SK-N-SH (cell line): Measurements from ENCODE around the gene SLC7A5. TPM values are rescaled to one million over a fixed set of nuclear protein-coding genes. Genes with fewer than 3 reads are reported as not detected.

Source experiments
- CTCF ChIA-PET: fragments of 300-600, 350-600 bp; formaldehyde crosslinking; extraction: SDS; loops from one replicate; lab custom pipeline; 2021; lab: Yijun Ruan, JAX
- POLR2A ChIA-PET: fragments of 350-600 bp; sonication (Branson Sonifier 250); formaldehyde crosslinking; extraction: SDS; loops from one replicate; lab custom pipeline; 2020; ENCODE audit warnings: antibody characterized with exemption, inconsistent platforms; lab: Yijun Ruan, JAX
- DNase-seq: peaks from one replicate; pipeline ENCODE4 v3.0.0; 2012
- H2AFZ ChIP-seq: fragments of 200-600 bp; sonication (generic); 2 replicates; pipeline ENCODE4 v1.8.1; 2016; ENCODE audit warnings: antibody characterized with exemption, mild to moderate bottlenecking, low read depth
- H3F3A ChIP-seq: fragments of 200-600 bp; sonication (generic); replicated peaks from 2 replicates; pipeline ENCODE3; 2016; ENCODE audit warnings: antibody characterized with exemption, mild to moderate bottlenecking; ENCODE audit not compliant: insufficient read depth
- H3K27ac ChIP-seq, 2 experiments: fragments of 200-500 bp in 1 of 2; fragments of 200-600 bp in 1 of 2; sonication (Bioruptor generic) in 1 of 2; sonication (generic), shearing (Covaris generic) in 1 of 2; 2 replicates each; pipeline versions ENCODE4 v1.5.1 to v1.6.1; 2014 to 2016; ENCODE audit warnings: low read depth in 2 of 2, inconsistent platforms in 1 of 2, low read length in 1 of 2, mild to moderate bottlenecking in 1 of 2, mixed read lengths in 1 of 2
- H3K27me3 ChIP-seq: fragments of 200-600 bp; sonication (generic), shearing (Covaris generic); 2 replicates; pipeline ENCODE4 v1.6.1; 2016; ENCODE audit warnings: mixed run types; ENCODE audit not compliant: insufficient read depth
- H3K36me3 ChIP-seq, 2 experiments: fragments of 200-500 bp in 1 of 2; fragments of 200-600 bp in 1 of 2; sonication (Bioruptor generic) in 1 of 2; sonication (generic) in 1 of 2; replicated peaks in 1 of 2; 2 replicates each; pipeline versions ENCODE3 to v1.5.1; 2014 to 2016; ENCODE audit warnings: low read length in 1 of 2, mild to moderate bottlenecking in 1 of 2; ENCODE audit not compliant: insufficient read depth in 2 of 2, control insufficient read depth in 1 of 2
- H3K4me1 ChIP-seq, 2 experiments: fragments of 200-500 bp in 1 of 2; fragments of 200-600 bp in 1 of 2; sonication (Bioruptor generic) in 1 of 2; sonication (generic), shearing (Covaris generic) in 1 of 2; 2 replicates each; pipeline versions ENCODE4 v1.5.1 to v1.6.1; 2014 to 2016; ENCODE audit warnings: low read depth in 1 of 2, low read length in 1 of 2, mixed run types in 1 of 2; ENCODE audit not compliant: insufficient read depth in 2 of 2, control insufficient read depth in 1 of 2
- H3K4me2 ChIP-seq: fragments of 200-600 bp; sonication (generic), shearing (Covaris generic); 2 replicates; pipeline ENCODE4 v1.6.1; 2017; ENCODE audit warnings: mixed run types
- H3K4me3 ChIP-seq, 2 experiments: fragments of 200-500 bp in 1 of 2; fragments of 200-600 bp in 1 of 2; sonication (Bioruptor generic) in 1 of 2; sonication (generic), shearing (Covaris generic) in 1 of 2; 2 replicates each; pipeline versions ENCODE4 v1.5.1 to v1.8.1; 2014 to 2016; ENCODE audit warnings: low read depth in 2 of 2, inconsistent platforms in 1 of 2, low read length in 1 of 2, mild to moderate bottlenecking in 1 of 2, mixed read lengths in 1 of 2, moderate library complexity in 1 of 2
- H3K79me2 ChIP-seq: fragments of 200-600 bp; sonication (generic); 2 replicates; pipeline ENCODE4 v1.8.1; 2017; ENCODE audit warnings: mild to moderate bottlenecking; ENCODE audit not compliant: insufficient read depth
- H3K9ac ChIP-seq: fragments of 200-600 bp; sonication (generic); 2 replicates; pipeline ENCODE4 v1.6.1; 2017; ENCODE audit warnings: mixed run types
- H3K9me2 ChIP-seq: fragments of 200-600 bp; sonication (generic); 2 replicates; pipeline ENCODE4 v1.6.1; 2017; ENCODE audit warnings: mixed run types
- H3K9me3 ChIP-seq: fragments of 200-600 bp; sonication (generic); 2 replicates; pipeline ENCODE4 v1.6.1; 2017; ENCODE audit warnings: mixed run types, mild to moderate bottlenecking, moderate library complexity
- H4K20me1 ChIP-seq: fragments of 200-600 bp; sonication (generic); 2 replicates; pipeline ENCODE4 v1.6.1; 2017; ENCODE audit warnings: mild to moderate bottlenecking, mixed run types; ENCODE audit not compliant: insufficient read depth
- ELF1 ChIP-seq: IDR thresholded peaks from 2 replicates; pipeline ENCODE4 v1.4.0; 2012
- EZH2phosphoT487 ChIP-seq: fragments of 200-600 bp; sonication (generic); IDR thresholded peaks from 2 replicates; pipeline ENCODE4 v1.6.1; 2017; ENCODE audit warnings: low read depth, mixed run types, mild to moderate bottlenecking, antibody characterized with exemption, moderate library complexity, borderline replicate concordance
- GABPA ChIP-seq: IDR thresholded peaks from 2 replicates; pipeline ENCODE4 v1.4.0; 2012; ENCODE audit warnings: low read depth, mild to moderate bottlenecking
- JUND ChIP-seq: IDR thresholded peaks from 2 replicates; pipeline ENCODE4 v1.4.0; 2012
- MEF2A ChIP-seq: IDR thresholded peaks from 2 replicates; pipeline ENCODE4 v1.4.0; 2012; ENCODE audit warnings: low read depth, borderline replicate concordance
- NRF1 ChIP-seq: IDR thresholded peaks from 2 replicates; pipeline ENCODE4 v1.6.1; 2012; ENCODE audit warnings: low read depth, mild to moderate bottlenecking, low read length
- POLR2AphosphoS5 ChIP-seq: IDR thresholded peaks from 2 replicates; pipeline ENCODE4 v1.6.1; 2012; ENCODE audit warnings: low read depth, low read length
- WGBS: methylation state at CpG from one replicate; pipeline ENCODE4 v1.1.6; 2017; ENCODE audit warnings: low lambda C conversion rate; 5-methylcytosine and 5-hydroxymethylcytosine counted together
- polyA plus RNA-seq, 3 experiments: library from polyadenylated mRNA; depleted of rRNA; stranded (reverse); fragments of >200 nt; gene quantifications; 2 replicates each; pipeline ENCODE4 v1.2.3, GENCODE V29; 2012
- TF ChIP-seq, protein P1 (sequence below): fragments of 150-350 bp; IDR thresholded peaks from 2 replicates; pipeline ENCODE4 v1.6.1; 2017; ENCODE audit warnings: antibody characterized with exemption, low read length, low read depth, borderline replicate concordance
- TF ChIP-seq, protein P2 (sequence below): IDR thresholded peaks from 2 replicates; pipeline ENCODE4 v1.4.0; 2012; ENCODE audit warnings: low read depth, borderline replicate concordance
- TF ChIP-seq, protein P3 (sequence below): IDR thresholded peaks from 2 replicates; pipeline ENCODE4; 2012
- TF ChIP-seq, protein P4 (sequence below): IDR thresholded peaks from 2 replicates; pipeline ENCODE4 v1.4.0; 2012; ENCODE audit warnings: low read depth
- TF ChIP-seq, protein P5 (sequence below): IDR thresholded peaks from 2 replicates; pipeline ENCODE4 v1.6.1; 2012; ENCODE audit warnings: mild to moderate bottlenecking, low read depth, low read length, moderate library complexity
- TF ChIP-seq, protein P6 (sequence below): fragments of 150-350 bp; IDR thresholded peaks from 2 replicates; pipeline ENCODE4 v1.6.1; 2016; ENCODE audit warnings: mild to moderate bottlenecking, low read depth, low read length

Gene SLC7A5
- polyA plus RNA-seq, 1 of the 3 experiments (the other 2 are of a cell fraction) = 15.1 TPM

DNA sequence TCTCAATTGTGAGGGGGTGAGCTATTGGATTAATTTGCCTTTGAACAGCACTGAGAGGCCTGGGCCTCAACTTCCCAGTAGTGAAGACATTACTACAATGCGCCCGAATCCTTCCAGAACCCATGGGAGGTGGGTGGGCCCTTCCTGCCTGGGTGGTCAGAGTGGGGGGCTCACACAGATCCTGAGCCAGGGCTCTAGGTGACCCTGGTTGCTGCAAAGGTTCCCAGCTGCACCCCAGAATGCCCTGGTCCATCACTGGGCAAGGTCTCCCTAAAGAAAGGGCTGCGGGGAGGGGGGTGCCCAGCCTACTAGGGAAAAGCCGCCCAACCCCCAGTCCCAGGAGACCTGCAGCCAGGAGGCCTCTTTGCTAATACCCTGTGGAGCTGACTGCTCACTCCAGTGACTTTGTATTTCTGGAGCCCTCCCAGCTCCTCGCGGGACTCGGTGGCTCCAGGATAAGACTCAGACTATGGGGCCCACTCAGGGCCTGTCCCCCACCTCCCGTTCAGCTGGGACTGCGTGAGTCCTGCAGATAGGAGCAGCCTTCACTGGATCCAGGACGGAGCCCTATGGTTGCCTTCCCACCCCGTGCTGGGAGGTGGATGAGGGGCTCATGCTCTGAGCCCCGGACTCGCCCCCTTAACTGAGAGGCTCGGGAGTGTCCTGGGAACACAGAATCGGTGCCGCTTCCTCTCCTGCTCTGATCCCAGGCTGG lies 40.2 kb downstream of the SLC7A5 start:
- no peaks in the 10 kb centered on the region for H3K27me3 ChIP-seq
- peaks cover 0 to 29% of the 10 kb centered on the region in 2 experiments for H3K36me3 ChIP-seq
- H3K9ac ChIP-seq = no peak overlapping the region
- peaks cover 0 to 2% of the 10 kb centered on the region in 2 experiments; a peak in 1 of 4 replicates for H3K4me1 ChIP-seq
- H2AFZ ChIP-seq = no peak overlapping the region
- WGBS = 83% methylated on average over 12 of the region's 16 CpGs
- H3K27ac ChIP-seq = no peak overlapping the region
- no peak overlapping the region for H3K4me3 ChIP-seq
- TF ChIP-seq MEF2A = no peak
- TF ChIP-seq, protein P1, sequence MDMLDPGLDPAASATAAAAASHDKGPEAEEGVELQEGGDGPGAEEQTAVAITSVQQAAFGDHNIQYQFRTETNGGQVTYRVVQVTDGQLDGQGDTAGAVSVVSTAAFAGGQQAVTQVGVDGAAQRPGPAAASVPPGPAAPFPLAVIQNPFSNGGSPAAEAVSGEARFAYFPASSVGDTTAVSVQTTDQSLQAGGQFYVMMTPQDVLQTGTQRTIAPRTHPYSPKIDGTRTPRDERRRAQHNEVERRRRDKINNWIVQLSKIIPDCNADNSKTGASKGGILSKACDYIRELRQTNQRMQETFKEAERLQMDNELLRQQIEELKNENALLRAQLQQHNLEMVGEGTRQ = no peak
- TF ChIP-seq, protein P2, sequence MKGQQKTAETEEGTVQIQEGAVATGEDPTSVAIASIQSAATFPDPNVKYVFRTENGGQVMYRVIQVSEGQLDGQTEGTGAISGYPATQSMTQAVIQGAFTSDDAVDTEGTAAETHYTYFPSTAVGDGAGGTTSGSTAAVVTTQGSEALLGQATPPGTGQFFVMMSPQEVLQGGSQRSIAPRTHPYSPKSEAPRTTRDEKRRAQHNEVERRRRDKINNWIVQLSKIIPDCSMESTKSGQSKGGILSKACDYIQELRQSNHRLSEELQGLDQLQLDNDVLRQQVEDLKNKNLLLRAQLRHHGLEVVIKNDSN = no peak
- no peak for TF ChIP-seq GABPA
- TF ChIP-seq JUND = no peak
- no peak for TF ChIP-seq ELF1
- TF ChIP-seq, protein P3, sequence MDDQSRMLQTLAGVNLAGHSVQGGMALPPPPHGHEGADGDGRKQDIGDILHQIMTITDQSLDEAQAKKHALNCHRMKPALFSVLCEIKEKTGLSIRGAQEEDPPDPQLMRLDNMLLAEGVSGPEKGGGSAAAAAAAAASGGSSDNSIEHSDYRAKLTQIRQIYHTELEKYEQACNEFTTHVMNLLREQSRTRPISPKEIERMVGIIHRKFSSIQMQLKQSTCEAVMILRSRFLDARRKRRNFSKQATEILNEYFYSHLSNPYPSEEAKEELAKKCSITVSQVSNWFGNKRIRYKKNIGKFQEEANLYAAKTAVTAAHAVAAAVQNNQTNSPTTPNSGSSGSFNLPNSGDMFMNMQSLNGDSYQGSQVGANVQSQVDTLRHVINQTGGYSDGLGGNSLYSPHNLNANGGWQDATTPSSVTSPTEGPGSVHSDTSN = no peak
- no peak for TF ChIP-seq EZH2phosphoT487
- TF ChIP-seq POLR2AphosphoS5 = no peak
- ChIA-PET POLR2A (no interaction called here), CTCF (interaction anchor here (0.6 to 2.6 kb wide), 5 partner anchors 10 to 52 kb away, joined by 3 to 14 read pairs (median 3); no protein-coding TSS in a partner anchor)
- H3K4me2 ChIP-seq = no peak overlapping the region
- no peak for DNase-seq
- H3K9me3 ChIP-seq = no peaks in the 10 kb centered on the region
- no peaks in the 10 kb centered on the region for H4K20me1 ChIP-seq
- H3K79me2 ChIP-seq = no peaks in the 10 kb centered on the region
- H3F3A ChIP-seq = no peaks in the 10 kb centered on the region
- H3K9me2 ChIP-seq = no peaks in the 10 kb centered on the region

DNA sequence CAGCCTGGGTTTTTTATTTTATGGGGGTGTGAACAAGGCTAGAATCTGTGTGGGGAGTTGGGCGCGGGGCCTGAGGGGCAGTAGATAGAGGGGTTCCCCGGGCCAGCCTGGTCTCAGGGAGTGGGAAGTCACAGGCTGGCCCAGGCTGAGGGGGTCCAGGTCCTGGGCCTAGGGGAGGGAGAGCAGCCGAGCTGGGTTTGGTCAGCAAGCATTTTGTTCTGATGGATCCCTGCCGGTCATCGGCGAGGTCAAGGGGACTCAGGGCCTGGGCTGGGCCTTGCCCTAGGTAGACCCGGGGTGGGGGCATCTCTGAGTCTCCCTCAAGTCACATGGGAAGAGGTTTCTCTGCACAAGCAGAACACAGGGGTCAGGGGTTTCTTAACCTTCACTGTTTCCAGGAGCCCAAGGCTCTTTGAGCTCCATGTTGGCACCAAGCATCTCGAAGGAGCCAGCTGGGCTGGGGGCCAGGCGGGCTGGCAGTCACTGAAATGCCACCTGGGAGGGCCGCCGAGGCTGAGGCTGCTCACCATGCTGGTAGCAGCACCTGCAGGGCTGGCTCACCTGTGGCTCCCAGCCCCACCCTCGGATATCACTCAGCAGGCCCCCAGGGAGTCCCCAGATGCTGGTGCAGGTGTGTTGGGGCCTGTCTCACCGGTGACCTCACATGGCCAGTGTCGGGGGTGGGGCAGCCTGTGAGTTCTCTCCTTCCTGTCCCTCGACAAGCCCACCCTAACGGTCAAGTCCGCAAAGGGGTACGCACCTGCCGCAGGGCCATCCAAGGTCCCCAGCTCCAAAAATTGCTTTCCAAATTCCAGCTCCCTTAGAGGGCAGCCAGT lies 41.0 kb downstream of the SLC7A5 start:
- no peaks in the 10 kb centered on the region for H3K27me3 ChIP-seq
- H3K9me2 ChIP-seq = no peaks in the 10 kb centered on the region
- H3K79me2 ChIP-seq = no peaks in the 10 kb centered on the region
- no peak overlapping the region for H3K4me3 ChIP-seq
- 87% methylated on average over 10 of the region's 20 CpGs for WGBS
- no peak overlapping the region for H3K4me2 ChIP-seq
- POLR2A ChIA-PET = interaction anchor here (1.1 kb wide), 1 partner anchor 15 kb away, joined by 3 read pairs; no protein-coding TSS in a partner anchor
- H3K27ac ChIP-seq = no peak overlapping the region
- H3K4me1 ChIP-seq = no peaks in the 10 kb centered on the region
- H3F3A ChIP-seq = no peaks in the 10 kb centered on the region
- no peaks in the 10 kb centered on the region for H3K9me3 ChIP-seq
- H4K20me1 ChIP-seq = no peaks in the 10 kb centered on the region
- peaks cover 0 to 24% of the 10 kb centered on the region in 2 experiments for H3K36me3 ChIP-seq
- DNase-seq = no peak
- no peak overlapping the region for H3K9ac ChIP-seq
- H2AFZ ChIP-seq = no peak overlapping the region
- CTCF ChIA-PET = interaction anchor here (0.6 to 2.6 kb wide), 5 partner anchors 10 to 51 kb away, joined by 3 to 14 read pairs (median 3); no protein-coding TSS in a partner anchor
- no peak for TF ChIP-seq POLR2AphosphoS5
- TF ChIP-seq, protein P4, sequence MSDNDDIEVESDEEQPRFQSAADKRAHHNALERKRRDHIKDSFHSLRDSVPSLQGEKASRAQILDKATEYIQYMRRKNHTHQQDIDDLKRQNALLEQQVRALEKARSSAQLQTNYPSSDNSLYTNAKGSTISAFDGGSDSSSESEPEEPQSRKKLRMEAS = no peak
- TF ChIP-seq, protein P5, sequence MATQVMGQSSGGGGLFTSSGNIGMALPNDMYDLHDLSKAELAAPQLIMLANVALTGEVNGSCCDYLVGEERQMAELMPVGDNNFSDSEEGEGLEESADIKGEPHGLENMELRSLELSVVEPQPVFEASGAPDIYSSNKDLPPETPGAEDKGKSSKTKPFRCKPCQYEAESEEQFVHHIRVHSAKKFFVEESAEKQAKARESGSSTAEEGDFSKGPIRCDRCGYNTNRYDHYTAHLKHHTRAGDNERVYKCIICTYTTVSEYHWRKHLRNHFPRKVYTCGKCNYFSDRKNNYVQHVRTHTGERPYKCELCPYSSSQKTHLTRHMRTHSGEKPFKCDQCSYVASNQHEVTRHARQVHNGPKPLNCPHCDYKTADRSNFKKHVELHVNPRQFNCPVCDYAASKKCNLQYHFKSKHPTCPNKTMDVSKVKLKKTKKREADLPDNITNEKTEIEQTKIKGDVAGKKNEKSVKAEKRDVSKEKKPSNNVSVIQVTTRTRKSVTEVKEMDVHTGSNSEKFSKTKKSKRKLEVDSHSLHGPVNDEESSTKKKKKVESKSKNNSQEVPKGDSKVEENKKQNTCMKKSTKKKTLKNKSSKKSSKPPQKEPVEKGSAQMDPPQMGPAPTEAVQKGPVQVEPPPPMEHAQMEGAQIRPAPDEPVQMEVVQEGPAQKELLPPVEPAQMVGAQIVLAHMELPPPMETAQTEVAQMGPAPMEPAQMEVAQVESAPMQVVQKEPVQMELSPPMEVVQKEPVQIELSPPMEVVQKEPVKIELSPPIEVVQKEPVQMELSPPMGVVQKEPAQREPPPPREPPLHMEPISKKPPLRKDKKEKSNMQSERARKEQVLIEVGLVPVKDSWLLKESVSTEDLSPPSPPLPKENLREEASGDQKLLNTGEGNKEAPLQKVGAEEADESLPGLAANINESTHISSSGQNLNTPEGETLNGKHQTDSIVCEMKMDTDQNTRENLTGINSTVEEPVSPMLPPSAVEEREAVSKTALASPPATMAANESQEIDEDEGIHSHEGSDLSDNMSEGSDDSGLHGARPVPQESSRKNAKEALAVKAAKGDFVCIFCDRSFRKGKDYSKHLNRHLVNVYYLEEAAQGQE = no peak
- TF ChIP-seq MEF2A = no peak
- TF ChIP-seq NRF1 = no peak
- TF ChIP-seq, protein P6, sequence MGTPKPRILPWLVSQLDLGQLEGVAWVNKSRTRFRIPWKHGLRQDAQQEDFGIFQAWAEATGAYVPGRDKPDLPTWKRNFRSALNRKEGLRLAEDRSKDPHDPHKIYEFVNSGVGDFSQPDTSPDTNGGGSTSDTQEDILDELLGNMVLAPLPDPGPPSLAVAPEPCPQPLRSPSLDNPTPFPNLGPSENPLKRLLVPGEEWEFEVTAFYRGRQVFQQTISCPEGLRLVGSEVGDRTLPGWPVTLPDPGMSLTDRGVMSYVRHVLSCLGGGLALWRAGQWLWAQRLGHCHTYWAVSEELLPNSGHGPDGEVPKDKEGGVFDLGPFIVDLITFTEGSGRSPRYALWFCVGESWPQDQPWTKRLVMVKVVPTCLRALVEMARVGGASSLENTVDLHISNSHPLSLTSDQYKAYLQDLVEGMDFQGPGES = no peak
